Hepatocyte (in vitro differentiated cells): ENCODE results near the gene PRKCA. TPM values are rescaled to one million over a fixed set of nuclear protein-coding genes. Genes with fewer than 3 reads are reported as not detected.

Experiments used
- DNase-seq: peaks from one replicate; pipeline ENCODE4 v3.0.0-alpha.2; 2016; ENCODE audit warnings: low spot score
- H2AFZ ChIP-seq: fragments of 200-600 bp; sonication (generic); 2 replicates; pipeline ENCODE4 v1.6.0; 2016; ENCODE audit warnings: antibody characterized with exemption, mild to moderate bottlenecking
- H3K27ac ChIP-seq: fragments of 200-600 bp; sonication (generic); 2 replicates; pipeline ENCODE4 v1.5.1; 2016; ENCODE audit warnings: mild to moderate bottlenecking
- H3K27me3 ChIP-seq: fragments of 200-600 bp; sonication (generic); 2 replicates; pipeline ENCODE4 v1.6.1; 2016
- H3K36me3 ChIP-seq: fragments of 200-600 bp; sonication (generic); replicated peaks from 2 replicates; pipeline ENCODE4 v1.5.1; 2016; ENCODE audit warnings: low read depth; ENCODE audit not compliant: insufficient read depth
- H3K4me1 ChIP-seq: fragments of 200-600 bp; sonication (generic); 2 replicates; pipeline ENCODE4 v1.5.1; 2016; ENCODE audit warnings: mild to moderate bottlenecking, moderate library complexity; ENCODE audit not compliant: insufficient read depth
- H3K4me2 ChIP-seq: fragments of 200-600 bp; sonication (generic); 2 replicates; pipeline ENCODE4 v1.6.0; 2016
- H3K4me3 ChIP-seq: fragments of 200-600 bp; sonication (generic); 2 replicates; pipeline ENCODE4 v1.5.1; 2016; ENCODE audit warnings: mild to moderate bottlenecking
- H3K79me2 ChIP-seq: fragments of 200-600 bp; sonication (generic); 2 replicates; pipeline ENCODE4 v1.6.0; 2017; ENCODE audit warnings: mild to moderate bottlenecking
- H3K9me2 ChIP-seq: fragments of 200-600 bp; sonication (generic); replicated peaks from 2 replicates; pipeline ENCODE4 v1.6.0; 2017; ENCODE audit warnings: mild to moderate bottlenecking; ENCODE audit not compliant: insufficient read depth
- H3K9me3 ChIP-seq: fragments of 200-600 bp; sonication (generic); 2 replicates; pipeline ENCODE4 v1.5.1; 2016; ENCODE audit warnings: low read depth, mild to moderate bottlenecking
- H4K20me1 ChIP-seq: fragments of 200-600 bp; sonication (generic); 2 replicates; pipeline ENCODE4 v1.6.0; 2016; ENCODE audit warnings: mild to moderate bottlenecking; ENCODE audit not compliant: insufficient read depth, poor library complexity, severe bottlenecking
- CTCF ChIP-seq: fragments of 200-600 bp; sonication (generic); IDR thresholded peaks from 2 replicates; pipeline ENCODE4 v1.5.1; 2016; ENCODE audit warnings: antibody characterized with exemption, mild to moderate bottlenecking; ENCODE audit not compliant: poor library complexity
- EZH2 ChIP-seq: fragments of 200-600 bp; sonication (generic); IDR thresholded peaks from 2 replicates; pipeline ENCODE4 v1.6.1; 2016; ENCODE audit warnings: antibody characterized with exemption, mild to moderate bottlenecking, borderline replicate concordance
- EZH2phosphoT487 ChIP-seq: fragments of 200-600 bp; sonication (generic); IDR thresholded peaks from one replicate; pipeline ENCODE4 v1.6.1; 2018; ENCODE audit warnings: antibody characterized with exemption, mild to moderate bottlenecking, low read depth, moderate library complexity; ENCODE audit not compliant: unreplicated experiment, severe bottlenecking
- WGBS: methylation state at CpG from one replicate; pipeline ENCODE4 v1.1.6; 2016; ENCODE audit warnings: low lambda C conversion rate; ENCODE audit errors: missing lambda C conversion rate; 5-methylcytosine and 5-hydroxymethylcytosine counted together
- polyA plus RNA-seq: library from polyadenylated mRNA; unstranded; fragments of >200 nt; fragmentation: Nextera tagmentation; extraction: Ambion mirVana; gene quantifications from 2 replicates; pipeline ENCODE4 v1.2.1, GENCODE V29; 2016
- total RNA-seq: library from RNA; depleted of rRNA; stranded (reverse); fragments of >200 nt; gene quantifications from 2 replicates; pipeline ENCODE4 v1.2.3, GENCODE V29; 2014

The PRKCA gene
- total and polyA plus RNA-seq, 2 experiments from 2014 or later: 5.9 to 18.5 TPM

- Histone ChIP-seq H3K36me3 (no peaks in the 10 kb centered on the region), H3K9me2 (no peaks in the 10 kb centered on the region), H3K9me3 (no peaks in the 10 kb centered on the region), H3K27me3 (no peaks in the 10 kb centered on the region), H4K20me1 (no peaks in the 10 kb centered on the region), H3K27ac (no peak overlapping the region), H2AFZ (no peak overlapping the region), H3K79me2 (peaks cover 38% of the 10 kb centered on the region), H3K4me2 (no peak overlapping the region), H3K4me3 (no peak overlapping the region), H3K4me1 (peaks cover 11% of the 10 kb centered on the region)
- WGBS: 97% methylated on average over 5 of the region's 5 CpGs
- no peak for TF ChIP-seq EZH2phosphoT487
- TF ChIP-seq EZH2: no peak
- TF ChIP-seq CTCF: no peak
- no peak for DNase-seq
Observed at GRCh38 chr17:66378296-66378695, 75.9 kb downstream of the PRKCA start.

- DNase-seq: no peak
- Histone ChIP-seq H3K4me3 (no peak overlapping the region), H3K9me2 (no peaks in the 10 kb centered on the region), H3K27me3 (no peaks in the 10 kb centered on the region), H4K20me1 (no peaks in the 10 kb centered on the region), H3K9me3 (no peaks in the 10 kb centered on the region), H3K79me2 (peaks cover 49% of the 10 kb centered on the region), H2AFZ (no peak overlapping the region), H3K27ac (no peak overlapping the region), H3K36me3 (no peaks in the 10 kb centered on the region), H3K4me2 (no peak overlapping the region), H3K4me1 (peaks cover 11% of the 10 kb centered on the region)
- no peak for TF ChIP-seq EZH2
- TF ChIP-seq CTCF: no peak
- no peak for TF ChIP-seq EZH2phosphoT487
- 93% methylated on average over 4 of the region's 4 CpGs for whole genome bisulfite sequencing
Observed at GRCh38 chr17:66379544-66379943, 77.1 kb downstream of the PRKCA start.

- 94% methylated on average over 2 of the region's 2 CpGs for WGBS
- no peaks in the 10 kb centered on the region for H4K20me1 ChIP-seq
- H3K4me3 ChIP-seq: no peak overlapping the region
- no peaks in the 10 kb centered on the region for H3K9me3 ChIP-seq
- peaks cover 51% of the 10 kb centered on the region for H3K79me2 ChIP-seq
- DNase-seq: no peak
- H3K27ac ChIP-seq: no peak overlapping the region
- H3K4me2 ChIP-seq: no peak overlapping the region
- TF ChIP-seq EZH2 (no peak), CTCF (no peak), EZH2phosphoT487 (no peak)
- H3K36me3 ChIP-seq: no peaks in the 10 kb centered on the region
- H3K4me1 ChIP-seq: peaks cover 7% of the 10 kb centered on the region
- no peaks in the 10 kb centered on the region for H3K27me3 ChIP-seq
- H3K9me2 ChIP-seq: no peaks in the 10 kb centered on the region
- no peak overlapping the region for H2AFZ ChIP-seq
Observed at GRCh38 chr17:66379996-66380395, 77.6 kb downstream of the PRKCA start.
